Measurements from ENCODE around the gene NDUFAF2. TPM values are rescaled to one million over a fixed set of nuclear protein-coding genes. Genes with fewer than 3 reads are reported as not detected.

NDUFAF2 gene
- total RNA-seq, 1 experiment from 2014 or later, result 44.5 TPM

GRCh38 chr5:61200582-61201155 lies 255.7 kb downstream of the NDUFAF2 start:
- BruUV-seq (replicated peaks), result no TSS peak
- H3K27me3 Mint-ChIP-seq (ENCODE audit: unreplicated experiment), result no peaks in the 10 kb centered on the region

DNA sequence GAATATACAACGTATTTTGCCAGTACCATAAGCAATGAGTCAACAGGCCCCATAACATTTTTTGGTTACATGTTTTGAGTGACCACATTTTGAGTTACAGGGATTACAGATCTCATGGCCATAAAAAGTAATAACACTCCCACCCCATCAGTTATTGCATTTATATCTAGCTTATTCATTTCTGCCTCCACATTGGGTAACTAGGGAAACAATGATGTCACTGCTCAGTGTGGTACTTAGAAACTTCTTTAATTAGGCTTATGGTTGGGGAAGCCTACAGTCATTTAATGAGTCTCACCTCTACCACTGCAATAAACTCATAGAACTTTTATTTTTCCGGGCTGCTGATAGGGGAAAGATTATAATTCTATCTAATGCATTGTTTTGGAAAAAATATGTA lies 257.2 kb downstream of the NDUFAF2 start:
- Mint-ChIP-seq H3K27ac (ENCODE audit: unreplicated experiment) (no peak overlapping the region), H3K4me1 (ENCODE audit: low read depth, unreplicated experiment) (no peaks in the 10 kb centered on the region), H3K36me3 (ENCODE audit: insufficient read depth, unreplicated experiment) (no peaks in the 10 kb centered on the region), H3K4me3 (ENCODE audit: low read depth, unreplicated experiment) (no peak overlapping the region), H3K9me3 (ENCODE audit: low read depth, unreplicated experiment) (peaks cover 13% of the 10 kb centered on the region), H3K27me3 (ENCODE audit: unreplicated experiment) (no peaks in the 10 kb centered on the region)
- no peak for DNase-seq
- no TSS peak for BruUV-seq (replicated peaks)
- intact Hi-C loops (cut with micrococcal nuclease; ENCODE audit: unreplicated experiment), result no loop called here
- no peak for TF ChIP-seq CTCF (IDR thresholded peaks at IDR 0.05; ENCODE audit: unreplicated experiment)
- CTCF ChIA-PET, result no interaction called here

More at GRCh38 chr5:61200582-61201155, 255.7 kb downstream of the NDUFAF2 start:
- intact Hi-C loops (cut with micrococcal nuclease; ENCODE audit: unreplicated experiment), result no loop called here
- no peak for TF ChIP-seq CTCF (IDR thresholded peaks at IDR 0.05; ENCODE audit: unreplicated experiment)
- no peak for DNase-seq
- CTCF ChIA-PET, result no interaction called here
- H3K36me3 Mint-ChIP-seq (ENCODE audit: insufficient read depth, unreplicated experiment), result no peaks in the 10 kb centered on the region
- no peak overlapping the region for H3K4me3 Mint-ChIP-seq (ENCODE audit: low read depth, unreplicated experiment)
- H3K27ac Mint-ChIP-seq (ENCODE audit: unreplicated experiment), result no peak overlapping the region
- H3K9me3 Mint-ChIP-seq (ENCODE audit: low read depth, unreplicated experiment), result peaks cover 11% of the 10 kb centered on the region
- no peaks in the 10 kb centered on the region for H3K4me1 Mint-ChIP-seq (ENCODE audit: low read depth, unreplicated experiment)

Other genes with a start within 250 kb of the NDUFAF2 start
- gene DEPDC1B, start 245.0 kb upstream of the NDUFAF2 start, total RNA-seq (2022), result 63.1 and 80.7 TPM in 2 replicates
- 40.5 and 42.7 TPM in 2 replicates for gene ELOVL7, start 100.9 kb upstream of the NDUFAF2 start, total RNA-seq (2022)
- gene ERCC8, start 135 bp upstream of the NDUFAF2 start, total RNA-seq (2022), result 17.2 and 19.7 TPM in 2 replicates
- 89.6 and 100 TPM in 2 replicates for gene SMIM15, start 217.3 kb downstream of the NDUFAF2 start, total RNA-seq (2022)

Data from Calu3 (cell line).